ENCODE results near the gene TMEM143. TPM values are rescaled to one million over a fixed set of nuclear protein-coding genes. Genes with fewer than 3 reads are reported as not detected.

The TMEM143 gene
- total and polyA plus RNA-seq, 2 of the 8 experiments (the other 6 are each of a cell fraction or from before 2014, with no cell fraction given): 14.2 to 19.1 TPM

GRCh38 chr19:48330012-48330681, 33.6 kb downstream of the TMEM143 start (continued):
- no peak for TF ChIP-seq HDAC6 (IDR thresholded peaks at IDR 0.05; ENCODE audit: low read depth, low read length)
- TF ChIP-seq SIN3A (conservative IDR thresholded peaks at IDR 0.05 in 1 of 2, IDR thresholded peaks at IDR 0.05 in 1 of 2; ENCODE audit: low read depth in 1 of 2, low read length in 2 of 2): peak in 1 of 2 experiments; percentile 79; a peak in 1 of 4 replicates
- TF ChIP-seq USF2 (IDR thresholded peaks at IDR 0.05; ENCODE audit: low read length): no peak
- TF ChIP-seq, protein P1, sequence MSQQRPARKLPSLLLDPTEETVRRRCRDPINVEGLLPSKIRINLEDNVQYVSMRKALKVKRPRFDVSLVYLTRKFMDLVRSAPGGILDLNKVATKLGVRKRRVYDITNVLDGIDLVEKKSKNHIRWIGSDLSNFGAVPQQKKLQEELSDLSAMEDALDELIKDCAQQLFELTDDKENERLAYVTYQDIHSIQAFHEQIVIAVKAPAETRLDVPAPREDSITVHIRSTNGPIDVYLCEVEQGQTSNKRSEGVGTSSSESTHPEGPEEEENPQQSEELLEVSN (IDR thresholded peaks at IDR 0.05): no peak
